ENCODE data around the gene ARVCF.

DNA sequence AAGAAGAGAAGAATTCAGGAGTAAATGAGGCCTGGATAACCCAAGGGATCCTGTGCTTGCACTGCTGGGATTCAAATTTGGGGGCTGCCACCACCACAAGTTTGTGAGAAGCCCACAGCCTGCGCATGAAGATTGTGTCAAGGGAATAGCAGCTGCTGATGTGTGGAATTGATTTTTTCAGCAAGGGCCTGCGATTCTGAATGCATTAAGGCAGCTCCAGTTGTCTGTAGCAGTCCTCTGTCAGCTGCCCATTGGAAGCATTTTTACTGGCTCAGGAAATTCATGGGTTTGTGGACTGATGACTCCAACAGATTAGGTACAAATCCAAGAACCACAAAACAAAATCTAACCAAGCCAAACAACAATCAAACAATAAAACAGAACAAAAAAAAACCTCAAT is 14.0 kb downstream of the ARVCF start:
- TF ChIP-seq, protein P1, sequence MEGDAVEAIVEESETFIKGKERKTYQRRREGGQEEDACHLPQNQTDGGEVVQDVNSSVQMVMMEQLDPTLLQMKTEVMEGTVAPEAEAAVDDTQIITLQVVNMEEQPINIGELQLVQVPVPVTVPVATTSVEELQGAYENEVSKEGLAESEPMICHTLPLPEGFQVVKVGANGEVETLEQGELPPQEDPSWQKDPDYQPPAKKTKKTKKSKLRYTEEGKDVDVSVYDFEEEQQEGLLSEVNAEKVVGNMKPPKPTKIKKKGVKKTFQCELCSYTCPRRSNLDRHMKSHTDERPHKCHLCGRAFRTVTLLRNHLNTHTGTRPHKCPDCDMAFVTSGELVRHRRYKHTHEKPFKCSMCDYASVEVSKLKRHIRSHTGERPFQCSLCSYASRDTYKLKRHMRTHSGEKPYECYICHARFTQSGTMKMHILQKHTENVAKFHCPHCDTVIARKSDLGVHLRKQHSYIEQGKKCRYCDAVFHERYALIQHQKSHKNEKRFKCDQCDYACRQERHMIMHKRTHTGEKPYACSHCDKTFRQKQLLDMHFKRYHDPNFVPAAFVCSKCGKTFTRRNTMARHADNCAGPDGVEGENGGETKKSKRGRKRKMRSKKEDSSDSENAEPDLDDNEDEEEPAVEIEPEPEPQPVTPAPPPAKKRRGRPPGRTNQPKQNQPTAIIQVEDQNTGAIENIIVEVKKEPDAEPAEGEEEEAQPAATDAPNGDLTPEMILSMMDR (IDR thresholded peaks at IDR 0.05) = no peak
- TF ChIP-seq POLR2A (IDR thresholded peaks at IDR 0.05) = no peak
- no peak for TF ChIP-seq EP300 (IDR thresholded peaks at IDR 0.05)
